Right atrium auricular region (tissue), 2 donors: ENCODE results near the gene POR. TPM values are rescaled to one million over a fixed set of nuclear protein-coding genes. Genes with fewer than 3 reads are reported as not detected.

Experiments used
- DNase-seq: peaks from one replicate; pipeline ENCODE4 v3.0.0-alpha.2; 2019; ENCODE audit warnings: low spot score
- H3K27ac ChIP-seq, 2 donors: fragments of 200-600 bp; sonication (generic); 1 replicate in 1 of 2; 2 replicates in 1 of 2; pipeline ENCODE4 v1.5.1; 2016 to 2019
- H3K27me3 ChIP-seq, 2 donors: fragments of 200-600 bp; sonication (generic); one replicate each; pipeline versions ENCODE4 v1.5.1 to v1.6.0; 2017 to 2019
- H3K36me3 ChIP-seq: fragments of 200-600 bp; sonication (generic); one replicate; pipeline ENCODE4 v1.5.1; 2016
- H3K4me1 ChIP-seq, 2 donors: fragments of 200-600 bp; sonication (generic); one replicate each; pipeline versions ENCODE4 v1.5.1 to v1.6.0; 2017 to 2019
- H3K4me3 ChIP-seq, 2 donors: fragments of 200-600 bp; sonication (generic); 1 replicate in 1 of 2; 2 replicates in 1 of 2; pipeline ENCODE4 v1.5.1; 2017 to 2019; ENCODE audit warnings: mild to moderate bottlenecking in 1 of 2, moderate library complexity in 1 of 2
- H3K9me3 ChIP-seq, 2 donors: fragments of 200-600 bp; sonication (generic); one replicate each; pipeline ENCODE4 v1.5.1; 2019
- CTCF ChIP-seq, 2 donors: fragments of 200-600 bp; sonication (generic); IDR thresholded peaks; one replicate each; pipeline ENCODE4 v1.5.1; 2019; ENCODE audit warnings: antibody characterized with exemption in 2 of 2
- total RNA-seq, 2 donors: library from RNA; depleted of rRNA; stranded (reverse); fragments of >200 nt; gene quantifications; one replicate each; pipeline ENCODE4 v1.1.0, GENCODE V29; 2016

Gene POR
- total RNA-seq, 2 donors from 2014 or later, result 53.4 to 85.3 TPM

- H3K4me3 ChIP-seq, result no peak overlapping the region
- peak in 1 of 2 donors; percentile 19 for TF ChIP-seq CTCF (IDR thresholded peaks at IDR 0.05)
- no peaks in the 10 kb centered on the region for H3K27me3 ChIP-seq
- H3K4me1 ChIP-seq, result peaks cover 0 to 49% of the 10 kb centered on the region in 2 donors
- H3K36me3 ChIP-seq, result peaks cover 10% of the 10 kb centered on the region
- no peaks in the 10 kb centered on the region for H3K9me3 ChIP-seq
- DNase-seq, result peak; percentile 94
- peak overlapping the region; percentile 59 to 68 for H3K27ac ChIP-seq
Measured at GRCh38 chr7:75971961-75972763, 57.2 kb downstream of the POR start.

GRCh38 chr7:75977743-75978142, 62.8 kb downstream of the POR start:
- Histone ChIP-seq H3K4me1 (peaks cover 0 to 11% of the 10 kb centered on the region in 2 donors), H3K4me3 (no peak overlapping the region), H3K36me3 (peaks cover 43% of the 10 kb centered on the region), H3K9me3 (no peaks in the 10 kb centered on the region), H3K27ac (no peak overlapping the region), H3K27me3 (no peaks in the 10 kb centered on the region)
- peak; percentile 74 for DNase-seq
- no peak for TF ChIP-seq CTCF (IDR thresholded peaks at IDR 0.05)

GRCh38 chr7:75979759-75980429, 64.9 kb downstream of the POR start:
- Histone ChIP-seq H3K36me3 (peaks cover 57% of the 10 kb centered on the region), H3K27ac (peak overlapping the region in 1 of 2 donors; percentile 34), H3K4me3 (no peak overlapping the region)

GRCh38 chr7:75980430-75981202, 65.7 kb downstream of the POR start:
- peak overlapping the region in 1 of 2 donors; percentile 34 for H3K27ac ChIP-seq
- H3K9me3 ChIP-seq, result no peaks in the 10 kb centered on the region
- TF ChIP-seq CTCF (IDR thresholded peaks at IDR 0.05), result no peak
- H3K4me3 ChIP-seq, result no peak overlapping the region
- H3K36me3 ChIP-seq, result peaks cover 64% of the 10 kb centered on the region
- peaks cover 0 to 8% of the 10 kb centered on the region in 2 donors for H3K4me1 ChIP-seq
- no peak for DNase-seq
- H3K27me3 ChIP-seq, result no peaks in the 10 kb centered on the region

More at GRCh38 chr7:75979759-75980429, 64.9 kb downstream of the POR start:
- Histone ChIP-seq H3K9me3 (no peaks in the 10 kb centered on the region), H3K4me1 (peaks cover 0 to 8% of the 10 kb centered on the region in 2 donors), H3K27me3 (no peaks in the 10 kb centered on the region)
- DNase-seq, result no peak
- no peak for TF ChIP-seq CTCF (IDR thresholded peaks at IDR 0.05)

GRCh38 chr7:75981203-75981452, 66.2 kb downstream of the POR start:
- no peaks in the 10 kb centered on the region for H3K27me3 ChIP-seq
- H3K36me3 ChIP-seq, result peaks cover 69% of the 10 kb centered on the region
- no peak overlapping the region for H3K4me3 ChIP-seq
- no peak for TF ChIP-seq CTCF (IDR thresholded peaks at IDR 0.05)
- H3K9me3 ChIP-seq, result no peaks in the 10 kb centered on the region
- no peak overlapping the region for H3K27ac ChIP-seq
- peaks cover 0 to 8% of the 10 kb centered on the region in 2 donors for H3K4me1 ChIP-seq
- no peak for DNase-seq
